Smooth muscle cell (in vitro differentiated cells): ENCODE results near the gene CFAP92. TPM values are rescaled to one million over a fixed set of nuclear protein-coding genes. Genes with fewer than 3 reads are reported as not detected.

ENCODE experiments used
- DNase-seq: peaks from one replicate; lab custom pipeline; 2025; ENCODE audit not compliant: unreplicated experiment; lab: John Stamatoyannopoulos, UW
- H2AFZ ChIP-seq: fragments of 200-600 bp; sonication (generic); 2 replicates; pipeline ENCODE4 v1.6.0; 2016; ENCODE audit warnings: antibody characterized with exemption, low read depth, mild to moderate bottlenecking
- H3F3A ChIP-seq: fragments of 200-600 bp; sonication (generic); 2 replicates; pipeline ENCODE4 v1.6.0; 2017; ENCODE audit warnings: antibody characterized with exemption, low read depth
- H3K27ac ChIP-seq: fragments of 200-600 bp; sonication (generic); 2 replicates; pipeline ENCODE4 v1.5.1; 2016; ENCODE audit warnings: low read depth, mild to moderate bottlenecking
- H3K27me3 ChIP-seq: fragments of 200-600 bp; sonication (generic); 2 replicates; pipeline ENCODE4 v1.6.1; 2016; ENCODE audit warnings: low read depth, mild to moderate bottlenecking
- H3K36me3 ChIP-seq: fragments of 200-600 bp; sonication (generic); 2 replicates; pipeline ENCODE4 v1.5.1; 2016; ENCODE audit warnings: low read depth
- H3K4me1 ChIP-seq: fragments of 200-600 bp; sonication (generic); 2 replicates; pipeline ENCODE4 v1.5.1; 2016; ENCODE audit warnings: low read depth
- H3K4me2 ChIP-seq: fragments of 200-600 bp; sonication (generic); 2 replicates; pipeline ENCODE4 v1.6.0; 2016; ENCODE audit warnings: mild to moderate bottlenecking
- H3K4me3 ChIP-seq: fragments of 200-600 bp; sonication (generic); 2 replicates; pipeline ENCODE4 v1.5.1; 2016; ENCODE audit warnings: mild to moderate bottlenecking
- H3K79me2 ChIP-seq: fragments of 200-600 bp; sonication (generic); 2 replicates; pipeline ENCODE4 v1.6.0; 2016; ENCODE audit warnings: low read depth, mild to moderate bottlenecking
- H3K9ac ChIP-seq: fragments of 200-600 bp; sonication (generic); 2 replicates; pipeline ENCODE4 v1.6.0; 2016; ENCODE audit warnings: low read depth
- H3K9me3 ChIP-seq: fragments of 200-600 bp; sonication (generic); replicated peaks from 2 replicates; pipeline ENCODE4 v1.5.1; 2016; ENCODE audit warnings: low read depth
- H4K20me1 ChIP-seq: fragments of 200-600 bp; sonication (generic); 2 replicates; pipeline ENCODE4 v1.6.0; 2016; ENCODE audit warnings: low read depth
- WGBS: methylation state at CpG from one replicate; pipeline ENCODE4 v1.1.7; 2016; ENCODE audit warnings: low lambda C conversion rate; 5-methylcytosine and 5-hydroxymethylcytosine counted together
- polyA plus RNA-seq: library from polyadenylated mRNA; unstranded; fragments of >200 nt; fragmentation: Nextera tagmentation; extraction: Ambion mirVana; gene quantifications from 2 replicates; pipeline ENCODE4 v1.2.1, GENCODE V29; 2016
- total RNA-seq: library from RNA; depleted of rRNA; stranded (reverse); fragments of >200 nt; gene quantifications from 2 replicates; pipeline ENCODE4 v1.2.3, GENCODE V29; 2014
- TF ChIP-seq, protein P1 (sequence below): fragments of 200-600 bp; sonication (generic); IDR thresholded peaks from 2 replicates; pipeline ENCODE4 v1.5.1; 2017; ENCODE audit warnings: borderline replicate concordance, mild to moderate bottlenecking, antibody characterized with exemption; ENCODE audit not compliant: insufficient read depth, poor library complexity, severe bottlenecking

Gene CFAP92
- total and polyA plus RNA-seq, 2 experiments from 2014 or later = 0.67 to 0.85 TPM

DNA sequence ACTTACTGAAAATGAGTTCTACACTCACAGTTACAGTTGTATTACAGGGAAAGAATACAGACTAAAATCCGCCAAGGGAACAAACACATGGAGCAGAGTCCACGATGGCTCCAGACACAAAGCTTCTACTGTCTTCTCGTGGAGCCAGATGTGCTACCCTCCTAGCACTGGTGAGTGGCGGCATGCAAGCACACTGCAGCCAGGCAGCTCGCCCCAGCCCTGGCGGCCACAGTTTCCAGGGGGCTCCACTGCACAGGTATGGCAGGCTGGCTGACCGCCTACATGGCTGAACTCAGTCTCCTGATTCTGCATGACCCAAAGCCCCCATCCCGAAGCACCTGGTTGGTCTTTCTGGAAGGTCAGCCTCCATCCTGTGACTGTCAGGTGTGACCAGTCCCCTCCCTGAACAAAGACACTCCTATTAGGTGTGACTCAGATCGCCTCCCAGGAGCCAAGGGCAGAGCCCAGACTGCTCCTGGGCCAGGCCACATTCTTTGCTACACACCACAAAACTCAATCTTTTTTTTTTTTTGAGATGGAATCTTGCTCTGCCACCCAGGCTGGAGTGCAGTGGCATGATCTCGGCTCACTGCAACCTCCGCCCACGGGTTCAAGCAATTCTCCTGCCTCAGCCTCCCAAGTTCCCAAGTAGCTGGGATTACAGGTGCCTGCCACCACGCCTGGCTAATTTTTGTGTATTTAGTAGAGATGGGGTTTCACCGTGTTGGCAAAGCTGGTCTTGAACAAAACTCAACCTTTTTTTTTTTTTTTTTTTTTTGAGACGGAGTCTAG, 51.5 kb downstream of the CFAP92 start:
- DNase-seq = no peak

GRCh38 chr3:128940252-128940651, 53.6 kb downstream of the CFAP92 start:
- Histone ChIP-seq H3K27me3 (no peaks in the 10 kb centered on the region), H3K4me1 (no peaks in the 10 kb centered on the region), H2AFZ (no peak overlapping the region), H3K27ac (no peak overlapping the region), H3K4me3 (no peak overlapping the region), H4K20me1 (no peaks in the 10 kb centered on the region), H3K4me2 (no peak overlapping the region), H3K9ac (no peak overlapping the region), H3K36me3 (no peaks in the 10 kb centered on the region), H3K79me2 (no peaks in the 10 kb centered on the region), H3K9me3 (no peaks in the 10 kb centered on the region), H3F3A (no peaks in the 10 kb centered on the region)
- no peak for DNase-seq
- WGBS = 74% methylated on average over 1 of the region's 1 CpG
- TF ChIP-seq, protein P1, sequence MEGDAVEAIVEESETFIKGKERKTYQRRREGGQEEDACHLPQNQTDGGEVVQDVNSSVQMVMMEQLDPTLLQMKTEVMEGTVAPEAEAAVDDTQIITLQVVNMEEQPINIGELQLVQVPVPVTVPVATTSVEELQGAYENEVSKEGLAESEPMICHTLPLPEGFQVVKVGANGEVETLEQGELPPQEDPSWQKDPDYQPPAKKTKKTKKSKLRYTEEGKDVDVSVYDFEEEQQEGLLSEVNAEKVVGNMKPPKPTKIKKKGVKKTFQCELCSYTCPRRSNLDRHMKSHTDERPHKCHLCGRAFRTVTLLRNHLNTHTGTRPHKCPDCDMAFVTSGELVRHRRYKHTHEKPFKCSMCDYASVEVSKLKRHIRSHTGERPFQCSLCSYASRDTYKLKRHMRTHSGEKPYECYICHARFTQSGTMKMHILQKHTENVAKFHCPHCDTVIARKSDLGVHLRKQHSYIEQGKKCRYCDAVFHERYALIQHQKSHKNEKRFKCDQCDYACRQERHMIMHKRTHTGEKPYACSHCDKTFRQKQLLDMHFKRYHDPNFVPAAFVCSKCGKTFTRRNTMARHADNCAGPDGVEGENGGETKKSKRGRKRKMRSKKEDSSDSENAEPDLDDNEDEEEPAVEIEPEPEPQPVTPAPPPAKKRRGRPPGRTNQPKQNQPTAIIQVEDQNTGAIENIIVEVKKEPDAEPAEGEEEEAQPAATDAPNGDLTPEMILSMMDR = no peak

More for the DNA sequence above, 51.5 kb downstream of the CFAP92 start:
- Histone ChIP-seq H3K9ac (no peak overlapping the region), H3K9me3 (no peaks in the 10 kb centered on the region), H3K4me2 (no peak overlapping the region), H3K4me1 (no peaks in the 10 kb centered on the region), H3F3A (no peaks in the 10 kb centered on the region), H4K20me1 (no peaks in the 10 kb centered on the region), H3K79me2 (no peaks in the 10 kb centered on the region), H3K27me3 (no peaks in the 10 kb centered on the region), H3K27ac (no peak overlapping the region), H3K36me3 (no peaks in the 10 kb centered on the region), H2AFZ (no peak overlapping the region), H3K4me3 (no peak overlapping the region)
- TF ChIP-seq, protein P1 = no peak
- WGBS = 84% methylated on average over 15 of the region's 15 CpGs

GRCh38 chr3:128936341-128936740, 57.5 kb downstream of the CFAP92 start:
- Histone ChIP-seq H3K9me3 (no peaks in the 10 kb centered on the region), H3K9ac (no peak overlapping the region), H3F3A (no peaks in the 10 kb centered on the region), H3K79me2 (no peaks in the 10 kb centered on the region), H2AFZ (no peak overlapping the region), H3K4me2 (no peak overlapping the region), H3K4me1 (no peaks in the 10 kb centered on the region), H3K27ac (no peak overlapping the region), H3K4me3 (no peak overlapping the region), H4K20me1 (no peaks in the 10 kb centered on the region), H3K36me3 (no peaks in the 10 kb centered on the region), H3K27me3 (no peaks in the 10 kb centered on the region)
- no peak for DNase-seq
- 69% methylated on average over 4 of the region's 4 CpGs for WGBS
- TF ChIP-seq, protein P1 = no peak

DNA sequence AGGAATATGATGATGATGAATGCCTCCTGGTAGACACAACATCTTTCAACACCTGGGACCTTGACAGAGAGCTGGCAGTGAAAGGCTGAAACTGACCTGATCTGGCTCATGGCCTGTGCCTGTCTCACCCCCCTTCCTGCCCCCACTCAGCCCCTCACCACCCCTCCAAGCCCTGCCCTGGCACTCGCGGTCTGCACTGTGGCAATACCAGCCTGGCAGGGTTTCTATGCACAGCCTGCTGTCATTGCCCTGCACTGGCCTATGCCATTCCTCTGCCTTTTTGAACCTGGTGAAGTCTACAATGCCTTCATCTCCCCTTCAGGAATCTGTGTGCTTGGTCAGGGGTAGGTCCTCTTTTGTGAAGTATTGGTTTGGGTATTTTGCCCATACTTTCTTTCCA, 58.0 kb downstream of the CFAP92 start:
- Histone ChIP-seq H3K9ac (no peak overlapping the region), H3K27me3 (no peaks in the 10 kb centered on the region), H3F3A (no peaks in the 10 kb centered on the region), H3K79me2 (no peaks in the 10 kb centered on the region), H3K27ac (no peak overlapping the region), H4K20me1 (no peaks in the 10 kb centered on the region), H3K4me3 (no peak overlapping the region), H3K36me3 (no peaks in the 10 kb centered on the region), H3K9me3 (no peaks in the 10 kb centered on the region), H2AFZ (no peak overlapping the region), H3K4me2 (no peak overlapping the region), H3K4me1 (no peaks in the 10 kb centered on the region)
- TF ChIP-seq, protein P1 = no peak
- no peak for DNase-seq
- WGBS = 85% methylated on average over 2 of the region's 2 CpGs
